ENCODE results near the gene GJD4.

GJD4 gene

GRCh38 chr10:35598379-35598778 is 6.8 kb upstream of the GJD4 start:
- no peak for DNase-seq (ENCODE audit: low read depth)
- TF ChIP-seq MAX (IDR thresholded peaks at IDR 0.05; ENCODE audit: low read depth, low read length) (no peak), MYC (IDR thresholded peaks at IDR 0.05; ENCODE audit: low read depth, low read length) (no peak), CTCF (IDR thresholded peaks at IDR 0.05; ENCODE audit: low read depth, low read length) (no peak), POLR2A (IDR thresholded peaks at IDR 0.05; ENCODE audit: extremely low read depth, insufficient read length) (no peak)

GRCh38 chr10:35600193-35600592 is 4.9 kb upstream of the GJD4 start:
- DNase-seq (ENCODE audit: low read depth) = peak; percentile 4
- TF ChIP-seq MYC (IDR thresholded peaks at IDR 0.05; ENCODE audit: low read depth, low read length) (no peak), CTCF (IDR thresholded peaks at IDR 0.05; ENCODE audit: low read depth, low read length) (peak; percentile 25)
- no peak overlapping the region for H3K4me3 ChIP-seq (ENCODE audit: low read depth, low read length)

More at GRCh38 chr10:35598379-35598778, 6.8 kb upstream of the GJD4 start:
- H3K4me3 ChIP-seq (ENCODE audit: low read depth, low read length) = no peak overlapping the region

- TF ChIP-seq MYC (IDR thresholded peaks at IDR 0.05; ENCODE audit: low read depth, low read length) (no peak), POLR2A (IDR thresholded peaks at IDR 0.05; ENCODE audit: extremely low read depth, insufficient read length) (no peak), MAX (IDR thresholded peaks at IDR 0.05; ENCODE audit: low read depth, low read length) (no peak), CTCF (IDR thresholded peaks at IDR 0.05; ENCODE audit: low read depth, low read length) (no peak)
- no peak overlapping the region for H3K4me3 ChIP-seq (ENCODE audit: low read depth, low read length)
- no peak for DNase-seq (ENCODE audit: low read depth)
Measured at GRCh38 chr10:35606430-35606829, 1.3 kb downstream of the GJD4 start.

GRCh38 chr10:35607475-35608327 is 2.6 kb downstream of the GJD4 start:
- no peak for DNase-seq (ENCODE audit: low read depth)
- TF ChIP-seq POLR2A (IDR thresholded peaks at IDR 0.05; ENCODE audit: extremely low read depth, insufficient read length) (no peak), MAX (IDR thresholded peaks at IDR 0.05; ENCODE audit: low read depth, low read length) (no peak), MYC (IDR thresholded peaks at IDR 0.05; ENCODE audit: low read depth, low read length) (no peak), CTCF (IDR thresholded peaks at IDR 0.05; ENCODE audit: low read depth, low read length) (no peak)
- H3K4me3 ChIP-seq (ENCODE audit: low read depth, low read length) = no peak overlapping the region

GRCh38 chr10:35608328-35608672 is 3.2 kb downstream of the GJD4 start:
- TF ChIP-seq MYC (IDR thresholded peaks at IDR 0.05; ENCODE audit: low read depth, low read length) (no peak), MAX (IDR thresholded peaks at IDR 0.05; ENCODE audit: low read depth, low read length) (no peak), CTCF (IDR thresholded peaks at IDR 0.05; ENCODE audit: low read depth, low read length) (no peak), POLR2A (IDR thresholded peaks at IDR 0.05; ENCODE audit: extremely low read depth, insufficient read length) (no peak)
- H3K4me3 ChIP-seq (ENCODE audit: low read depth, low read length) = no peak overlapping the region
- DNase-seq (ENCODE audit: low read depth) = no peak
